Thyroid gland (tissue), 4 donors: ENCODE measurements around the gene SCIN. TPM values are rescaled to one million over a fixed set of nuclear protein-coding genes. Genes with fewer than 3 reads are reported as not detected.

Source experiments
- DNase-seq, 2 donors: peaks; one replicate each; pipeline ENCODE4 v3.0.0-alpha.2; 2019
- H3K27ac ChIP-seq, 3 donors: fragments of 200-600 bp; sonication (generic); 1 replicate in 2 of 3; 2 replicates in 1 of 3; pipeline ENCODE4 v1.5.1; 2016 to 2019; ENCODE audit warnings: mild to moderate bottlenecking in 1 of 3, moderate library complexity in 1 of 3
- H3K27me3 ChIP-seq: fragments of 200-600 bp; sonication (generic); one replicate; pipeline ENCODE4 v1.5.1; 2019
- H3K36me3 ChIP-seq, 2 donors: fragments of 200-600 bp; sonication (generic); one replicate each; pipeline ENCODE4 v1.5.1; 2016 to 2019
- H3K4me1 ChIP-seq, 2 donors: fragments of 200-600 bp; sonication (generic); one replicate each; pipeline ENCODE4 v1.5.1; 2017 to 2019
- H3K4me3 ChIP-seq, 3 donors: fragments of 200-600 bp; sonication (generic); replicated peaks in 1 of 3; 1 replicate in 2 of 3; 2 replicates in 1 of 3; pipeline ENCODE4 v1.5.1; 2016; ENCODE audit warnings: mild to moderate bottlenecking in 1 of 3
- H3K9me3 ChIP-seq: fragments of 200-600 bp; sonication (generic); one replicate; pipeline ENCODE4 v1.5.1; 2017
- POLR2A ChIP-seq, 2 donors: fragments of 450-650 bp; IDR thresholded peaks; one replicate each; pipeline ENCODE4 v1.6.1; 2017; ENCODE audit warnings: antibody characterized with exemption in 2 of 2, mild to moderate bottlenecking in 2 of 2, moderate library complexity in 1 of 2
- WGBS, 2 donors: methylation state at CpG; one replicate each; pipeline ENCODE4 v1.1.5; 2017; 5-methylcytosine and 5-hydroxymethylcytosine counted together
- intact Hi-C: fragments of 100-400 bp; cut with DNase I; formaldehyde crosslinking; loops from one replicate; pipeline ENCODE4 v1.15.1; 2023
- total RNA-seq, 4 donors: library from RNA; depleted of rRNA; stranded (reverse); fragments of >200 nt; gene quantifications; one replicate each; pipeline ENCODE4 v1.2.3, GENCODE V29; 2016
- TF ChIP-seq, protein P1 (sequence below), 6 experiments: fragments of 200-600 bp in 3 of 6; fragments of 450-650 bp in 3 of 6; sonication (generic) in 3 of 6; IDR thresholded peaks; one replicate each; pipeline ENCODE4 v1.5.1; 2016 to 2019; ENCODE audit warnings: antibody characterized with exemption in 6 of 6, mild to moderate bottlenecking in 2 of 6, inconsistent platforms in 1 of 6, moderate library complexity in 1 of 6

The SCIN gene
- total RNA-seq, 4 donors from 2014 or later, result 0.67 to 8.4 (median 3.5) TPM

DNA sequence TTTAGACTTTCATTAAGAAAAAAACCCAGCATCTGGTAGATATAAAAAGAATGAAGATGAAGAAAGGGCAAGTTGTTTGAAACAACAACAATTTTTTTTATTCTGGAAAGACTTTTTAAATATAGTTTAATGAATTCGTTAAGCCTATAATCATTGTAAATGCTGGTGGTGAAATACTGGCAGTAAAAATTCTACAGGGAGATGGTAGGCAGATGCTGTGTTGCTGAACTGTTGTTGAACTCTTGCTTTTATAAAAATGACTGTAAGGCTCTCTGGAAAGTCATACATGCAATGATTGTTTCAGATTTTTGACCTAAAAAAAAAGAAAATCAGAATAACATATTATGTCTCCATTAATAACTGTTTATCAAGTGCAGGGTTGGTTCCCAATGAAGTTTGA is 39.0 kb downstream of the SCIN start:
- Histone ChIP-seq H3K9me3 (no peaks in the 10 kb centered on the region), H3K4me1 (no peaks in the 10 kb centered on the region), H3K27ac (no peak overlapping the region), H3K36me3 (no peaks in the 10 kb centered on the region), H3K27me3 (no peaks in the 10 kb centered on the region), H3K4me3 (no peak overlapping the region)
- DNase-seq, result no peak
- intact Hi-C loops, result no loop called here
- WGBS, 2 donors, result 73 to 84% methylated on average over 1 of the region's 1 CpG
- no peak for TF ChIP-seq POLR2A (IDR thresholded peaks at IDR 0.05)
- TF ChIP-seq, protein P1, sequence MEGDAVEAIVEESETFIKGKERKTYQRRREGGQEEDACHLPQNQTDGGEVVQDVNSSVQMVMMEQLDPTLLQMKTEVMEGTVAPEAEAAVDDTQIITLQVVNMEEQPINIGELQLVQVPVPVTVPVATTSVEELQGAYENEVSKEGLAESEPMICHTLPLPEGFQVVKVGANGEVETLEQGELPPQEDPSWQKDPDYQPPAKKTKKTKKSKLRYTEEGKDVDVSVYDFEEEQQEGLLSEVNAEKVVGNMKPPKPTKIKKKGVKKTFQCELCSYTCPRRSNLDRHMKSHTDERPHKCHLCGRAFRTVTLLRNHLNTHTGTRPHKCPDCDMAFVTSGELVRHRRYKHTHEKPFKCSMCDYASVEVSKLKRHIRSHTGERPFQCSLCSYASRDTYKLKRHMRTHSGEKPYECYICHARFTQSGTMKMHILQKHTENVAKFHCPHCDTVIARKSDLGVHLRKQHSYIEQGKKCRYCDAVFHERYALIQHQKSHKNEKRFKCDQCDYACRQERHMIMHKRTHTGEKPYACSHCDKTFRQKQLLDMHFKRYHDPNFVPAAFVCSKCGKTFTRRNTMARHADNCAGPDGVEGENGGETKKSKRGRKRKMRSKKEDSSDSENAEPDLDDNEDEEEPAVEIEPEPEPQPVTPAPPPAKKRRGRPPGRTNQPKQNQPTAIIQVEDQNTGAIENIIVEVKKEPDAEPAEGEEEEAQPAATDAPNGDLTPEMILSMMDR (IDR thresholded peaks at IDR 0.05), result no peak

DNA sequence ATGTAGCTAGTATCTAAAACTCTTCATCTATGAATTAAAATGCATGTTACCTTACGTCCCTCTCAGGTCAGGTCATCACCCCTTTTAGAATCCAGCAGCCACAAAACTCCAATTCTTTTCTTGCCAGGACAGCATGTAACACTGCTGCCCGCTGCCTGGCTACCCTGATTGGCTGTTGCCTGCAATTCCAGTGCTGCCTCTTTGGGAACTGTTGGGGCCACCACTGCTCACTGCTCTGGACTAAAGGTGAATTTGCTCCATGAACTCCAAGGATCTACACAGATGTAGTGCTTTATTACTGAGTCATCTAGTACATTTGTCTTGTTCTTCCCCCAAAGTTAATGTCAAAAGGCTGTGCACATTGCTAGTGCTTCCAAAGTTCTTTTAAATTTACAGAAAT is 40.4 kb downstream of the SCIN start:
- Histone ChIP-seq H3K4me3 (no peak overlapping the region), H3K9me3 (no peaks in the 10 kb centered on the region), H3K36me3 (no peaks in the 10 kb centered on the region), H3K27ac (no peak overlapping the region), H3K27me3 (no peaks in the 10 kb centered on the region), H3K4me1 (no peaks in the 10 kb centered on the region)
- no peak for DNase-seq
- intact Hi-C loops, result no loop called here
- TF ChIP-seq, protein P1 (IDR thresholded peaks at IDR 0.05), result no peak
- TF ChIP-seq POLR2A (IDR thresholded peaks at IDR 0.05), result no peak
- 83 to 93% methylated on average over 2 of the region's 2 CpGs for WGBS, 2 donors

DNA sequence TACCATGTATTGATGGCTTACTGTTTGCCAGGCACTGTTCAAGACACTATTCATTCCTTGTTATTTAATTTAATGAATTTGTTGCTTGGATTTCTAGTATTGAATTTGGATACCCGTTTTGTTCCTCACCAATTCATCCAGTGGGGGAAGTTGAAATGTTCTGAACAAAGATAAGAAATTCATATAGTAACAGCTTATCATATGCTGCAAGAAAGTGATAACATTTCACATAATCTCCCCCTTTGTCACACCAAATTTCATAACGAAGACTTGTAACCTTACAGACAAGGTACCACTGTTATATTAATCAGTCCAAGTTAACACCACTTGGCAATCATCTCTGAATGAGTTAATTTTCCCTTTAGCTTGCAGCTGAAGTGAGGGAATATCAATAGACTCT is 42.1 kb downstream of the SCIN start:
- TF ChIP-seq, protein P1 (IDR thresholded peaks at IDR 0.05), result no peak
- no peak for TF ChIP-seq POLR2A (IDR thresholded peaks at IDR 0.05)
- Histone ChIP-seq H3K27ac (no peak overlapping the region), H3K4me3 (no peak overlapping the region), H3K36me3 (no peaks in the 10 kb centered on the region), H3K9me3 (no peaks in the 10 kb centered on the region), H3K27me3 (no peaks in the 10 kb centered on the region), H3K4me1 (no peaks in the 10 kb centered on the region)
- 79 to 80% methylated on average over 2 of the region's 2 CpGs for WGBS, 2 donors
- DNase-seq, result no peak
- intact Hi-C loops, result no loop called here

DNA sequence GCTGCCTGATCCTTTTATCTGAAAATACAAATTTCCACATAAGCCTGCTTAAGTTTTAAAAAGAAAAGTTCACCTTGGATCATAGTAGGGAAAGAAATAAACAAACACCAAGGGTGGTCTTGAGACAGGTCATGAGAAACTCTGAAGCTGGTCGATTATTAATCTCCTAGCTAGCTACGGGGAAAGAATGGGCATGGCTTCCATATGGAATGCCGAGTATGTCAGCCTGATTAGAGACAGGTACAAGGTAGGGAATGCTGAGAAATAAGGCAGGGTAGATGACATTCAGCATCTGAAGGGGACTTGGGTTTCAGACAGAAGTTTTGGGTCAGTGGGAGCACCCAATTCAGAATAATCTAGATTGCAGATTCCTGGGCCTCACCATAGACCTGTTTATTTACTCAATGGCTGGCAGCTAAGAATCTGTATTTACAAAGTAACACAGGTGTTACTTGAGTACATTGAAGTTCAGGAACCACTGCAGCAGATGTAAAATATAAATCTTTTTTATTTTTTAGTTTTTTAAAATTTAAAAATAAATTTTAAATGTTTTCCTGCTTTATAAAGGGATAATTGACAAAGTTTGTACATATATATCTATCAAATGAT is 49.0 kb downstream of the SCIN start:
- no peak overlapping the region for H3K4me3 ChIP-seq
- no peaks in the 10 kb centered on the region for H3K9me3 ChIP-seq
- WGBS, 2 donors, result 66 to 69% methylated on average over 3 of the region's 3 CpGs
- intact Hi-C loops, result no loop called here
- TF ChIP-seq POLR2A (IDR thresholded peaks at IDR 0.05), result no peak
- TF ChIP-seq, protein P1 (IDR thresholded peaks at IDR 0.05), result no peak
- no peaks in the 10 kb centered on the region for H3K36me3 ChIP-seq
- H3K27me3 ChIP-seq, result no peaks in the 10 kb centered on the region
- DNase-seq, result no peak
- H3K4me1 ChIP-seq, result peaks cover 0 to 3% of the 10 kb centered on the region in 2 donors
- H3K27ac ChIP-seq, result no peak overlapping the region

DNA sequence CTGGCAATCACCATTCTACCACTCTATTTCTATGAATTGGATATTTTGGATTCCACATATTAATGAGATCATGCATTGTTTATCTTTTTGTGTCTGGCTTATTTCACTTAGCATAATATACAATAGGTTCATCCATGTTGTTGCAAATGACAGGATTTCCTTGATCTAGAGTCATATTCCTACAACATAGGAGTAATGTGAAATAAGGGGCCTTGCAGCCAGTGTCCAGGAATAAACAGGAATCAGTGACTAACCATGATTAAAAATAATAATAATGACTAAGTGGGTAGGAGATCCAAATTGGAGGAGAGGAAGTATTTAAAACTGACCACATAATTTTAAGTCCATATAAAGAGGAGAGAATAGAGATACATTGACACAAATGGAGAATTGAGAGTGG is 49.9 kb downstream of the SCIN start:
- no peak overlapping the region for H3K4me3 ChIP-seq
- H3K36me3 ChIP-seq, result no peaks in the 10 kb centered on the region
- no peak overlapping the region for H3K27ac ChIP-seq
- H3K27me3 ChIP-seq, result no peaks in the 10 kb centered on the region
- intact Hi-C loops, result no loop called here
- TF ChIP-seq POLR2A (IDR thresholded peaks at IDR 0.05), result no peak
- TF ChIP-seq, protein P1 (IDR thresholded peaks at IDR 0.05), result no peak
- no peak for DNase-seq
- H3K4me1 ChIP-seq, result peaks cover 0 to 3% of the 10 kb centered on the region in 2 donors
- no peaks in the 10 kb centered on the region for H3K9me3 ChIP-seq
